HG02973 (cell line): ENCODE results near the gene ASPN.

Experiments
- ATAC-seq: cut with Tn5 transposase; IDR thresholded peaks from one replicate; pipeline ENCODE4 v1.9.1; 2021; ENCODE audit warnings: moderate library complexity; ENCODE audit not compliant: unreplicated experiment

ASPN gene

GRCh38 chr9:92478783-92479182, 3.5 kb downstream of the ASPN start:
- ATAC-seq, result no peak

- ATAC-seq, result peak; percentile 61
Measured at GRCh38 chr9:92476962-92477361, 5.3 kb downstream of the ASPN start.

GRCh38 chr9:92474587-92474986, 7.7 kb downstream of the ASPN start:
- no peak for ATAC-seq

GRCh38 chr9:92468206-92468605, 14.1 kb downstream of the ASPN start:
- ATAC-seq, result no peak

GRCh38 chr9:92467511-92467910, 14.8 kb downstream of the ASPN start:
- ATAC-seq, result no peak

GRCh38 chr9:92467041-92467440, 15.3 kb downstream of the ASPN start:
- ATAC-seq, result no peak

- ATAC-seq, result no peak
Measured at GRCh38 chr9:92463984-92464383, 18.3 kb downstream of the ASPN start.

- no peak for ATAC-seq
Measured at GRCh38 chr9:92463387-92463786, 18.9 kb downstream of the ASPN start.

GRCh38 chr9:92457576-92457975, 24.7 kb downstream of the ASPN start:
- ATAC-seq, result no peak

- no peak for ATAC-seq
Measured at GRCh38 chr9:92455217-92455616, 27.1 kb downstream of the ASPN start.

GRCh38 chr9:92446536-92446935, 35.8 kb downstream of the ASPN start:
- no peak for ATAC-seq

- ATAC-seq, result no peak
Measured at GRCh38 chr9:92444841-92445240, 37.5 kb downstream of the ASPN start.

GRCh38 chr9:92440751-92441046, 41.6 kb downstream of the ASPN start:
- ATAC-seq, result no peak

GRCh38 chr9:92439921-92440750, 42.2 kb downstream of the ASPN start:
- no peak for ATAC-seq

GRCh38 chr9:92438900-92439526, 43.3 kb downstream of the ASPN start:
- ATAC-seq, result no peak

GRCh38 chr9:92435263-92435662, 47.0 kb downstream of the ASPN start:
- no peak for ATAC-seq

GRCh38 chr9:92432972-92433548, 49.2 kb downstream of the ASPN start:
- no peak for ATAC-seq

- ATAC-seq, result no peak
Measured at GRCh38 chr9:92432350-92432749, 50.0 kb downstream of the ASPN start.

GRCh38 chr9:92429836-92430235, 52.5 kb downstream of the ASPN start:
- ATAC-seq, result no peak

GRCh38 chr9:92426501-92427145, 55.7 kb downstream of the ASPN start:
- ATAC-seq, result no peak

- no peak for ATAC-seq
Measured at GRCh38 chr9:92425474-92425873, 56.8 kb downstream of the ASPN start.

GRCh38 chr9:92424340-92424739, 58.0 kb downstream of the ASPN start, which contains the start of gene OMD:
Gene OMD (minus strand): TSS chr9:92424471. CDS start chr9:92417558, 6,913 bp downstream.
- ATAC-seq, result no peak
